MG63 (cell line): ENCODE measurements around the gene PPP1R12B. TPM values are rescaled to one million over a fixed set of nuclear protein-coding genes. Genes with fewer than 3 reads are reported as not detected.
"Not testable (repeated sequence)": the region's sequence is repeated elsewhere in the genome, so short reads cannot be mapped to it uniquely, and the experiment has no call there.

Experiments used
- DNase-seq: peaks from one replicate; pipeline ENCODE4 v3.0.0-alpha.2; 2020
- H3K27me3 ChIP-seq: fragments of 250-450 bp; sonication (Bioruptor Pico); 2 replicates; pipeline ENCODE4 v1.5.1; 2020; ENCODE audit warnings: mild to moderate bottlenecking, moderate library complexity
- H3K36me3 ChIP-seq: fragments of 250-450 bp; sonication (Bioruptor Pico); 2 replicates; pipeline ENCODE4 v1.5.1; 2020; ENCODE audit warnings: mild to moderate bottlenecking, moderate library complexity
- H3K4me3 ChIP-seq: fragments of 250-450 bp; sonication (Bioruptor Pico); 2 replicates; pipeline ENCODE4 v1.5.1; 2020; ENCODE audit warnings: mild to moderate bottlenecking, moderate library complexity
- H3K9me3 ChIP-seq: fragments of 250-450 bp; sonication (Bioruptor Pico); 2 replicates; pipeline ENCODE4 v1.5.1; 2020; ENCODE audit warnings: mild to moderate bottlenecking, moderate library complexity
- total RNA-seq: library from RNA; depleted of rRNA; stranded (reverse); fragments of >200 nt; shearing (Covaris generic); gene quantifications from 2 replicates; pipeline ENCODE4 v1.2.3, GENCODE V29; 2014; ENCODE audit warnings: low replicate concordance

PPP1R12B gene
- total RNA-seq, 1 experiment from 2014 or later, result 15.4 TPM

GRCh38 chr1:202323731-202324130 lies 24.8 kb upstream of the PPP1R12B start:
- H3K36me3 ChIP-seq, result no peaks in the 10 kb centered on the region
- H3K9me3 ChIP-seq, result no peaks in the 10 kb centered on the region
- H3K4me3 ChIP-seq, result no peak overlapping the region
- no peaks in the 10 kb centered on the region for H3K27me3 ChIP-seq
- no peak for DNase-seq

- H3K9me3 ChIP-seq, result no peaks in the 10 kb centered on the region
- H3K36me3 ChIP-seq, result 0 out of 2 replicates have a peak, but pooled peaks cover 2% of the 10 kb centered on the region
- no peak overlapping the region for H3K4me3 ChIP-seq
- no peak for DNase-seq
- H3K27me3 ChIP-seq, result no peaks in the 10 kb centered on the region
Measured at GRCh38 chr1:202324646-202325045, 23.9 kb upstream of the PPP1R12B start.

- H3K4me3 ChIP-seq, result no peak overlapping the region
- H3K27me3 ChIP-seq, result no peaks in the 10 kb centered on the region
- peaks cover 49% of the 10 kb centered on the region for H3K36me3 ChIP-seq
- no peaks in the 10 kb centered on the region for H3K9me3 ChIP-seq
- DNase-seq, result no peak
Measured at GRCh38 chr1:202329891-202330290, 18.6 kb upstream of the PPP1R12B start.

GRCh38 chr1:202333861-202334260 lies 14.6 kb upstream of the PPP1R12B start:
- Histone ChIP-seq H3K4me3 (no peak overlapping the region), H3K27me3 (no peaks in the 10 kb centered on the region), H3K9me3 (no peaks in the 10 kb centered on the region), H3K36me3 (peaks cover 74% of the 10 kb centered on the region)
- DNase-seq, result no peak

- no peak overlapping the region for H3K4me3 ChIP-seq
- no peaks in the 10 kb centered on the region for H3K9me3 ChIP-seq
- no peaks in the 10 kb centered on the region for H3K27me3 ChIP-seq
- DNase-seq, result no peak
- H3K36me3 ChIP-seq, result peaks cover 9% of the 10 kb centered on the region
Measured at GRCh38 chr1:202343652-202344349, 4.7 kb upstream of the PPP1R12B start.

GRCh38 chr1:202348005-202348508 lies 442 bp upstream of the PPP1R12B start:
- no peak for DNase-seq
- Histone ChIP-seq H3K27me3 (no peaks in the 10 kb centered on the region), H3K4me3 (peak overlapping the region; percentile 95)

GRCh38 chr1:202349206-202349928 lies 868 bp downstream of the PPP1R12B start:
- Histone ChIP-seq H3K9me3 (no peaks in the 10 kb centered on the region), H3K27me3 (no peaks in the 10 kb centered on the region), H3K4me3 (peak overlapping the region; percentile 95), H3K36me3 (peaks cover 3% of the 10 kb centered on the region; the same call in 1 of the 2 replicates)
- DNase-seq, result no peak

More at GRCh38 chr1:202348005-202348508, 442 bp upstream of the PPP1R12B start:
- no peaks in the 10 kb centered on the region for H3K9me3 ChIP-seq
- peaks cover 3% of the 10 kb centered on the region; the same call in 1 of the 2 replicates for H3K36me3 ChIP-seq

GRCh38 chr1:202351725-202352124 lies 3.2 kb downstream of the PPP1R12B start:
- Histone ChIP-seq H3K4me3 (no peak overlapping the region), H3K9me3 (no peaks in the 10 kb centered on the region), H3K27me3 (no peaks in the 10 kb centered on the region), H3K36me3 (peaks cover 3% of the 10 kb centered on the region; the same call in 1 of the 2 replicates)
- no peak for DNase-seq

GRCh38 chr1:202352583-202353197 lies 4.2 kb downstream of the PPP1R12B start:
- not testable (repeated sequence) for DNase-seq, H3K27me3 ChIP-seq, H3K9me3 ChIP-seq, H3K36me3 ChIP-seq, H3K4me3 ChIP-seq

- DNase-seq, result no peak
- Histone ChIP-seq H3K9me3 (no peaks in the 10 kb centered on the region), H3K4me3 (no peak overlapping the region), H3K27me3 (no peaks in the 10 kb centered on the region), H3K36me3 (no peaks in the 10 kb centered on the region)
Measured at GRCh38 chr1:202355944-202356553, 7.5 kb downstream of the PPP1R12B start.

- no peak overlapping the region for H3K4me3 ChIP-seq
- no peaks in the 10 kb centered on the region for H3K27me3 ChIP-seq
- H3K36me3 ChIP-seq, result no peaks in the 10 kb centered on the region
- no peak for DNase-seq
- no peaks in the 10 kb centered on the region for H3K9me3 ChIP-seq
Measured at GRCh38 chr1:202357506-202357905, 9.0 kb downstream of the PPP1R12B start.

GRCh38 chr1:202361224-202361623 lies 12.7 kb downstream of the PPP1R12B start:
- no peak for DNase-seq
- Histone ChIP-seq H3K36me3 (no peaks in the 10 kb centered on the region), H3K4me3 (no peak overlapping the region), H3K27me3 (no peaks in the 10 kb centered on the region), H3K9me3 (no peaks in the 10 kb centered on the region)

GRCh38 chr1:202361701-202362100 lies 13.2 kb downstream of the PPP1R12B start:
- DNase-seq, result no peak
- Histone ChIP-seq H3K9me3 (no peaks in the 10 kb centered on the region), H3K4me3 (no peak overlapping the region), H3K36me3 (no peaks in the 10 kb centered on the region), H3K27me3 (no peaks in the 10 kb centered on the region)

GRCh38 chr1:202362212-202362611 lies 13.7 kb downstream of the PPP1R12B start:
- H3K27me3 ChIP-seq, result no peaks in the 10 kb centered on the region
- H3K9me3 ChIP-seq, result no peaks in the 10 kb centered on the region
- no peaks in the 10 kb centered on the region for H3K36me3 ChIP-seq
- no peak for DNase-seq
- H3K4me3 ChIP-seq, result no peak overlapping the region

- H3K4me3 ChIP-seq, result no peak overlapping the region
- H3K9me3 ChIP-seq, result no peaks in the 10 kb centered on the region
- peak; percentile 74 for DNase-seq
- H3K27me3 ChIP-seq, result no peaks in the 10 kb centered on the region
- H3K36me3 ChIP-seq, result no peaks in the 10 kb centered on the region
Measured at GRCh38 chr1:202365092-202365815, 16.8 kb downstream of the PPP1R12B start.

GRCh38 chr1:202367271-202367670 lies 18.8 kb downstream of the PPP1R12B start:
- DNase-seq, result no peak
- H3K27me3 ChIP-seq, result no peaks in the 10 kb centered on the region
- H3K9me3 ChIP-seq, result no peaks in the 10 kb centered on the region
- no peaks in the 10 kb centered on the region for H3K36me3 ChIP-seq
- H3K4me3 ChIP-seq, result no peak overlapping the region
